GM18858 (cell line): ENCODE results near the gene MAGI3.
"Not testable (repeated sequence)": the region's sequence is repeated elsewhere in the genome, so short reads cannot be mapped to it uniquely, and the experiment has no call there.

Experiments
- ATAC-seq: cut with Tn5 transposase; IDR thresholded peaks from one replicate; pipeline ENCODE4 v1.9.1; 2021; ENCODE audit not compliant: unreplicated experiment

Gene MAGI3

GRCh38 chr1:113557187-113557586 is 166.9 kb downstream of the MAGI3 start:
- ATAC-seq, result no peak

- no peak for ATAC-seq
These were observed 175.3 kb downstream of the MAGI3 start for GRCh38 chr1:113565621-113566020.

GRCh38 chr1:113567427-113567826 is 177.1 kb downstream of the MAGI3 start:
- no peak for ATAC-seq

GRCh38 chr1:113575744-113576260 is 185.5 kb downstream of the MAGI3 start:
- ATAC-seq, result not testable (repeated sequence)

GRCh38 chr1:113576271-113576670 is 186.0 kb downstream of the MAGI3 start:
- no peak for ATAC-seq

- no peak for ATAC-seq
These were observed 189.1 kb downstream of the MAGI3 start for GRCh38 chr1:113579256-113580018.

- no peak for ATAC-seq
These were observed 191.0 kb downstream of the MAGI3 start for GRCh38 chr1:113581323-113581722.

- no peak for ATAC-seq
These were observed 191.8 kb downstream of the MAGI3 start for GRCh38 chr1:113582084-113582483.

- no peak for ATAC-seq
These were observed 197.2 kb downstream of the MAGI3 start for GRCh38 chr1:113587475-113587874.

GRCh38 chr1:113592230-113592629 is 201.9 kb downstream of the MAGI3 start:
- ATAC-seq, result no peak

- ATAC-seq, result no peak
These were observed 203.4 kb downstream of the MAGI3 start for GRCh38 chr1:113593550-113594297.

GRCh38 chr1:113604466-113604865 is 214.2 kb downstream of the MAGI3 start:
- ATAC-seq, result not testable (repeated sequence)

GRCh38 chr1:113605146-113605545 is 214.8 kb downstream of the MAGI3 start:
- no peak for ATAC-seq

GRCh38 chr1:113608399-113608798 is 218.1 kb downstream of the MAGI3 start:
- ATAC-seq, result no peak

- ATAC-seq, result no peak
These were observed 220.1 kb downstream of the MAGI3 start for GRCh38 chr1:113610372-113610771.

- no peak for ATAC-seq
These were observed 225.1 kb downstream of the MAGI3 start for GRCh38 chr1:113615425-113615824.

- ATAC-seq, result no peak
These were observed 225.8 kb downstream of the MAGI3 start for GRCh38 chr1:113616156-113616555.

- ATAC-seq, result no peak
These were observed 227.3 kb downstream of the MAGI3 start for GRCh38 chr1:113617438-113618141.

GRCh38 chr1:113628997-113629396 is 238.7 kb downstream of the MAGI3 start:
- ATAC-seq, result no peak

GRCh38 chr1:113630340-113631327 is 240.3 kb downstream of the MAGI3 start:
- no peak for ATAC-seq
